ENCODE data around the gene RPS29. TPM values are rescaled to one million over a fixed set of nuclear protein-coding genes. Genes with fewer than 3 reads are reported as not detected.

The RPS29 gene
- total and polyA plus RNA-seq, 10 of the 15 experiments (the other 5 are each of a cell fraction or from before 2014, with no cell fraction given) = 2,685 to 10,815 (median 4,359) TPM

DNA sequence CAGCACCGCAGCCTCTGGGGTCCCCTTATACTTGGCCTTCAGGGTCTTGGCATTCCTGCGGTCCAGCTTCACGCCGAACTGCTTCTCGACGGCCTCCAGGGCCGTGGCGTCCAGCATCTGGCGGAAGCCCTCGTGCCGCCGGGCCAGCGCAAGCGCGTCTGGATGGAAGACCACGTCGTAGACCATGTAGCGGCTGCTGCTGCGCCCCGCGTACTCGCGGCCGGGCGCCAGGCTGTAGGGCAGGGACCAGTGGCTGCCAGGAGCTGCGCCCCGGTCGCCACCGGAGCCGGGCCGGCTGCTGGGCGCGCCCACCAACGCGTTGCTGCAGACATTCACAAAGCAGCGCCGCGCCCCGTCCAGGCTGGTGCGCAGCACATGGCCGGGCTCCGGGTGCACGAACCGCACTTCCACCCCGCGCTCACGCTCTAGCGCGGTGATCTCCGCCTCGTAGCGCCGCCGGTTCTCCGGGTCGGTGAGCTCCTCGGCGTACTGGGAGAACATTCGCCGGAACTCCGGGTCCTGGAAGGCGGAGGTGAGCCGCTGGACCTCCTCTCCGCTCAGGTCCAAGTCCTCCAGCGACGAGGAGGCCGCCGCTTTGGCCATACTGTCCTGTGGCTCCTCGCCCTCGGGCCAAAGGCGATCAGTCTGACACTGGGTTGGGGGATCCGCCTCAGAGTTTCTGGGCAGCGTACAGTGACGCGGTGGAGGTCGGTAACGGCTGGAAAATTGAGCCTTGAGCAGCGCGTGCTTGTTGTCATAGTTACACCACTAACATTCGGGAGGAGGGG lies 48.6 kb upstream of the RPS29 start, which contains the start of gene DNAAF2 (continued):
- TF ChIP-seq, protein P1, sequence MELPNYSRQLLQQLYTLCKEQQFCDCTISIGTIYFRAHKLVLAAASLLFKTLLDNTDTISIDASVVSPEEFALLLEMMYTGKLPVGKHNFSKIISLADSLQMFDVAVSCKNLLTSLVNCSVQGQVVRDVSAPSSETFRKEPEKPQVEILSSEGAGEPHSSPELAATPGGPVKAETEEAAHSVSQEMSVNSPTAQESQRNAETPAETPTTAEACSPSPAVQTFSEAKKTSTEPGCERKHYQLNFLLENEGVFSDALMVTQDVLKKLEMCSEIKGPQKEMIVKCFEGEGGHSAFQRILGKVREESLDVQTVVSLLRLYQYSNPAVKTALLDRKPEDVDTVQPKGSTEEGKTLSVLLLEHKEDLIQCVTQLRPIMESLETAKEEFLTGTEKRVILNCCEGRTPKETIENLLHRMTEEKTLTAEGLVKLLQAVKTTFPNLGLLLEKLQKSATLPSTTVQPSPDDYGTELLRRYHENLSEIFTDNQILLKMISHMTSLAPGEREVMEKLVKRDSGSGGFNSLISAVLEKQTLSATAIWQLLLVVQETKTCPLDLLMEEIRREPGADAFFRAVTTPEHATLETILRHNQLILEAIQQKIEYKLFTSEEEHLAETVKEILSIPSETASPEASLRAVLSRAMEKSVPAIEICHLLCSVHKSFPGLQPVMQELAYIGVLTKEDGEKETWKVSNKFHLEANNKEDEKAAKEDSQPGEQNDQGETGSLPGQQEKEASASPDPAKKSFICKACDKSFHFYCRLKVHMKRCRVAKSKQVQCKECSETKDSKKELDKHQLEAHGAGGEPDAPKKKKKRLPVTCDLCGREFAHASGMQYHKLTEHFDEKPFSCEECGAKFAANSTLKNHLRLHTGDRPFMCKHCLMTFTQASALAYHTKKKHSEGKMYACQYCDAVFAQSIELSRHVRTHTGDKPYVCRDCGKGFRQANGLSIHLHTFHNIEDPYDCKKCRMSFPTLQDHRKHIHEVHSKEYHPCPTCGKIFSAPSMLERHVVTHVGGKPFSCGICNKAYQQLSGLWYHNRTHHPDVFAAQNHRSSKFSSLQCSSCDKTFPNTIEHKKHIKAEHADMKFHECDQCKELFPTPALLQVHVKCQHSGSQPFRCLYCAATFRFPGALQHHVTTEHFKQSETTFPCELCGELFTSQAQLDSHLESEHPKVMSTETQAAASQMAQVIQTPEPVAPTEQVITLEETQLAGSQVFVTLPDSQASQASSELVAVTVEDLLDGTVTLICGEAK (IDR thresholded peaks at IDR 0.05; ENCODE audit: borderline replicate concordance) = 0 out of 2 replicates have a peak, but pooled peaks have one; percentile 40
- TF ChIP-seq ZNF274 (IDR thresholded peaks at IDR 0.05; ENCODE audit: insufficient read depth, insufficient read length) (no peak), MYC (IDR thresholded peaks at IDR 0.05; ENCODE audit: insufficient read depth, insufficient read length, insufficient replicate concordance, low read length, severe bottlenecking) (peak; percentile 21), CEBPB (IDR thresholded peaks at IDR 0.05; ENCODE audit: borderline replicate concordance in 1 of 2, low read depth in 2 of 2, low read length in 2 of 2) (no peak), MTA2 (IDR thresholded peaks at IDR 0.05; ENCODE audit: low read depth) (no peak), CBFB (IDR thresholded peaks at IDR 0.05; ENCODE audit: low read depth) (no peak), POU2F2 (IDR thresholded peaks at IDR 0.05; ENCODE audit: borderline replicate concordance, low read depth, low read length) (0 out of 3 replicates have a peak, but pooled peaks have one; percentile 1), PML (IDR thresholded peaks at IDR 0.05; ENCODE audit: low read length) (no peak), KLF5 (IDR thresholded peaks at IDR 0.05; ENCODE audit: partially characterized antibody) (no peak), FOS (IDR thresholded peaks at IDR 0.05; ENCODE audit: borderline replicate concordance, extremely low read depth, insufficient read length) (no peak), NR2C1 (IDR thresholded peaks at IDR 0.05) (no peak; the same call in 1 of the 2 replicates), DPF2 (IDR thresholded peaks at IDR 0.05) (peak; percentile 13; the same call in 1 of the 2 replicates), BHLHE40 (IDR thresholded peaks at IDR 0.05; ENCODE audit: borderline replicate concordance in 1 of 2, low read depth in 2 of 2, low read length in 1 of 2) (peak in 1 of 2 experiments; percentile 72; a peak in 2 of 4 replicates), SMAD5 (IDR thresholded peaks at IDR 0.05; ENCODE audit: low read depth) (no peak)
- TF ChIP-seq, protein P2, sequence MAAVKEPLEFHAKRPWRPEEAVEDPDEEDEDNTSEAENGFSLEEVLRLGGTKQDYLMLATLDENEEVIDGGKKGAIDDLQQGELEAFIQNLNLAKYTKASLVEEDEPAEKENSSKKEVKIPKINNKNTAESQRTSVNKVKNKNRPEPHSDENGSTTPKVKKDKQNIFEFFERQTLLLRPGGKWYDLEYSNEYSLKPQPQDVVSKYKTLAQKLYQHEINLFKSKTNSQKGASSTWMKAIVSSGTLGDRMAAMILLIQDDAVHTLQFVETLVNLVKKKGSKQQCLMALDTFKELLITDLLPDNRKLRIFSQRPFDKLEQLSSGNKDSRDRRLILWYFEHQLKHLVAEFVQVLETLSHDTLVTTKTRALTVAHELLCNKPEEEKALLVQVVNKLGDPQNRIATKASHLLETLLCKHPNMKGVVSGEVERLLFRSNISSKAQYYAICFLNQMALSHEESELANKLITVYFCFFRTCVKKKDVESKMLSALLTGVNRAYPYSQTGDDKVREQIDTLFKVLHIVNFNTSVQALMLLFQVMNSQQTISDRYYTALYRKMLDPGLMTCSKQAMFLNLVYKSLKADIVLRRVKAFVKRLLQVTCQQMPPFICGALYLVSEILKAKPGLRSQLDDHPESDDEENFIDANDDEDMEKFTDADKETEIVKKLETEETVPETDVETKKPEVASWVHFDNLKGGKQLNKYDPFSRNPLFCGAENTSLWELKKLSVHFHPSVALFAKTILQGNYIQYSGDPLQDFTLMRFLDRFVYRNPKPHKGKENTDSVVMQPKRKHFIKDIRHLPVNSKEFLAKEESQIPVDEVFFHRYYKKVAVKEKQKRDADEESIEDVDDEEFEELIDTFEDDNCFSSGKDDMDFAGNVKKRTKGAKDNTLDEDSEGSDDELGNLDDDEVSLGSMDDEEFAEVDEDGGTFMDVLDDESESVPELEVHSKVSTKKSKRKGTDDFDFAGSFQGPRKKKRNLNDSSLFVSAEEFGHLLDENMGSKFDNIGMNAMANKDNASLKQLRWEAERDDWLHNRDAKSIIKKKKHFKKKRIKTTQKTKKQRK (IDR thresholded peaks at IDR 0.05; ENCODE audit: low read depth, low read length) = no peak
- TF ChIP-seq, protein P3, sequence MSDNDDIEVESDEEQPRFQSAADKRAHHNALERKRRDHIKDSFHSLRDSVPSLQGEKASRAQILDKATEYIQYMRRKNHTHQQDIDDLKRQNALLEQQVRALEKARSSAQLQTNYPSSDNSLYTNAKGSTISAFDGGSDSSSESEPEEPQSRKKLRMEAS (IDR thresholded peaks at IDR 0.05; ENCODE audit: low read depth, low read length) = peak; percentile 76
- TF ChIP-seq, protein P4, sequence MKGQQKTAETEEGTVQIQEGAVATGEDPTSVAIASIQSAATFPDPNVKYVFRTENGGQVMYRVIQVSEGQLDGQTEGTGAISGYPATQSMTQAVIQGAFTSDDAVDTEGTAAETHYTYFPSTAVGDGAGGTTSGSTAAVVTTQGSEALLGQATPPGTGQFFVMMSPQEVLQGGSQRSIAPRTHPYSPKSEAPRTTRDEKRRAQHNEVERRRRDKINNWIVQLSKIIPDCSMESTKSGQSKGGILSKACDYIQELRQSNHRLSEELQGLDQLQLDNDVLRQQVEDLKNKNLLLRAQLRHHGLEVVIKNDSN (IDR thresholded peaks at IDR 0.05; ENCODE audit: borderline replicate concordance, extremely low read length, insufficient read depth, low read depth, low read length) = no peak
- TF ChIP-seq, protein P5, sequence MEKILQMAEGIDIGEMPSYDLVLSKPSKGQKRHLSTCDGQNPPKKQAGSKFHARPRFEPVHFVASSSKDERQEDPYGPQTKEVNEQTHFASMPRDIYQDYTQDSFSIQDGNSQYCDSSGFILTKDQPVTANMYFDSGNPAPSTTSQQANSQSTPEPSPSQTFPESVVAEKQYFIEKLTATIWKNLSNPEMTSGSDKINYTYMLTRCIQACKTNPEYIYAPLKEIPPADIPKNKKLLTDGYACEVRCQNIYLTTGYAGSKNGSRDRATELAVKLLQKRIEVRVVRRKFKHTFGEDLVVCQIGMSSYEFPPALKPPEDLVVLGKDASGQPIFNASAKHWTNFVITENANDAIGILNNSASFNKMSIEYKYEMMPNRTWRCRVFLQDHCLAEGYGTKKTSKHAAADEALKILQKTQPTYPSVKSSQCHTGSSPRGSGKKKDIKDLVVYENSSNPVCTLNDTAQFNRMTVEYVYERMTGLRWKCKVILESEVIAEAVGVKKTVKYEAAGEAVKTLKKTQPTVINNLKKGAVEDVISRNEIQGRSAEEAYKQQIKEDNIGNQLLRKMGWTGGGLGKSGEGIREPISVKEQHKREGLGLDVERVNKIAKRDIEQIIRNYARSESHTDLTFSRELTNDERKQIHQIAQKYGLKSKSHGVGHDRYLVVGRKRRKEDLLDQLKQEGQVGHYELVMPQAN (conservative IDR thresholded peaks at IDR 0.05) = peak; percentile 91

Measured in GM12878 (cell line).